ENCODE measurements around the gene TCEANC2.

GRCh38 chr1:54107131-54107530 is 53.7 kb downstream of the TCEANC2 start:
- TF ChIP-seq CTCF (IDR thresholded peaks at IDR 0.05), result no peak
- TF ChIP-seq ZFX (IDR thresholded peaks at IDR 0.05; ENCODE audit: borderline replicate concordance), result no peak
